ENCODE data around the gene PPARG.
A peak's percentile ranks its signal among the peaks of the same experiment; 100 is the strongest.
"Not testable (repeated sequence)": the region's sequence is repeated elsewhere in the genome, so short reads cannot be mapped to it uniquely, and the experiment has no call there.

The PPARG gene

GRCh38 chr3:12268049-12268735 lies 20.7 kb upstream of the PPARG start:
- Mint-ChIP-seq H3K27me3 (peaks cover 28% of the 10 kb centered on the region), H3K9me3 (no peaks in the 10 kb centered on the region), H3K4me1 (ENCODE audit: low read depth) (no peaks in the 10 kb centered on the region), H3K36me3 (ENCODE audit: low read depth) (no peaks in the 10 kb centered on the region), H3K4me3 (no peak overlapping the region), H3K27ac (no peak overlapping the region)
- no peak for DNase-seq

DNA sequence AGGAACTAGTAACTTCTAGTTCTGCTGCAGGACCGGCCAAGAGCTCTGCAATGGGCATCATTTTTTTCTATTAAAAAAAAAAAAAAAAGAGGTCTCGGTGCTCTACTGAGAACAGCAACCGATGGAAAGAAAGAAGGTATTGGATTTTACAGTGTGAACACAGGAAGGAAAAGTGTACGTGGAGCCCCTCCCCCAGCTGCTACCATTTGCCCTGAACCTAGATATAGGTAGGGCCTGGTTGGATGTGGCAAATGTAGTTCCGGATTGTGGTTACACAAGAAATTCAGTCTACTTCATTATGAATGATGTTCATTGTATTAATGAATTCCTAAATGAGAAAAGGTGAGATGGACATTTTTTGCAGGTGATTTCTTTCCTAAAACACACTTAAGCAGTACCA lies 17.9 kb upstream of the PPARG start:
- Mint-ChIP-seq H3K4me1 (ENCODE audit: low read depth) (no peaks in the 10 kb centered on the region), H3K4me3 (no peak overlapping the region), H3K9me3 (no peaks in the 10 kb centered on the region), H3K27me3 (peaks cover 21% of the 10 kb centered on the region), H3K36me3 (ENCODE audit: low read depth) (no peaks in the 10 kb centered on the region), H3K27ac (no peak overlapping the region)
- DNase-seq, result no peak

- H3K9me3 Mint-ChIP-seq, result no peaks in the 10 kb centered on the region
- no peaks in the 10 kb centered on the region for H3K36me3 Mint-ChIP-seq (ENCODE audit: low read depth)
- no peak overlapping the region for H3K4me3 Mint-ChIP-seq
- H3K4me1 Mint-ChIP-seq (ENCODE audit: low read depth), result no peaks in the 10 kb centered on the region
- DNase-seq, result no peak
- H3K27me3 Mint-ChIP-seq, result peaks cover 23% of the 10 kb centered on the region
- H3K27ac Mint-ChIP-seq, result no peak overlapping the region
These were observed 15.7 kb upstream of the PPARG start for GRCh38 chr3:12273045-12273695.

- Mint-ChIP-seq H3K27me3 (peaks cover 43% of the 10 kb centered on the region), H3K4me3 (no peak overlapping the region), H3K4me1 (ENCODE audit: low read depth) (no peaks in the 10 kb centered on the region), H3K27ac (no peak overlapping the region), H3K9me3 (no peaks in the 10 kb centered on the region), H3K36me3 (ENCODE audit: low read depth) (no peaks in the 10 kb centered on the region)
- DNase-seq, result no peak
These were observed 12.8 kb upstream of the PPARG start for GRCh38 chr3:12275974-12276650.

GRCh38 chr3:12276827-12277226 lies 12.0 kb upstream of the PPARG start:
- H3K36me3 Mint-ChIP-seq (ENCODE audit: low read depth); H3K4me3 Mint-ChIP-seq; DNase-seq; H3K27ac Mint-ChIP-seq; H3K9me3 Mint-ChIP-seq; H3K4me1 Mint-ChIP-seq (ENCODE audit: low read depth): not testable (repeated sequence)
- peaks cover 47% of the 10 kb centered on the region for H3K27me3 Mint-ChIP-seq

DNA sequence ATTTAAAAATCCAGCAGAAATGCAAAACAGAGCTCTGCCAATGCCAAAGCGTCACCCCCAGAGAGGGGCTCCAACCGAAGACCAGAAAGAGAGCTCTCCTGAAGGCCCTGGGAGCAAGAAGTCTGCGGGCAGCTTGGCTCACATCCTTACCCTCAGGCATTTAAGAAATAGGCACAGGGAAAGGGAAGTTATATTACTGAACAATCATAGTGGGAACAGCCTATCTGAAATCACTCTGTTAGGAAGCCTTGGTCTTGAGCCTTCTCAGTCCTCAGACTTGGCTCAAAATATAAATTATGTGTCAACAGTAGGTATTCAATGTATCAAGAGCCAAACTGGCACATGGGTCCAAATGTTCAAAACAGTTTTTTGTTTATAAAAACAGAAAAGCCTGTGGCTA lies 10.3 kb upstream of the PPARG start:
- H3K9me3 Mint-ChIP-seq, result no peaks in the 10 kb centered on the region

DNA sequence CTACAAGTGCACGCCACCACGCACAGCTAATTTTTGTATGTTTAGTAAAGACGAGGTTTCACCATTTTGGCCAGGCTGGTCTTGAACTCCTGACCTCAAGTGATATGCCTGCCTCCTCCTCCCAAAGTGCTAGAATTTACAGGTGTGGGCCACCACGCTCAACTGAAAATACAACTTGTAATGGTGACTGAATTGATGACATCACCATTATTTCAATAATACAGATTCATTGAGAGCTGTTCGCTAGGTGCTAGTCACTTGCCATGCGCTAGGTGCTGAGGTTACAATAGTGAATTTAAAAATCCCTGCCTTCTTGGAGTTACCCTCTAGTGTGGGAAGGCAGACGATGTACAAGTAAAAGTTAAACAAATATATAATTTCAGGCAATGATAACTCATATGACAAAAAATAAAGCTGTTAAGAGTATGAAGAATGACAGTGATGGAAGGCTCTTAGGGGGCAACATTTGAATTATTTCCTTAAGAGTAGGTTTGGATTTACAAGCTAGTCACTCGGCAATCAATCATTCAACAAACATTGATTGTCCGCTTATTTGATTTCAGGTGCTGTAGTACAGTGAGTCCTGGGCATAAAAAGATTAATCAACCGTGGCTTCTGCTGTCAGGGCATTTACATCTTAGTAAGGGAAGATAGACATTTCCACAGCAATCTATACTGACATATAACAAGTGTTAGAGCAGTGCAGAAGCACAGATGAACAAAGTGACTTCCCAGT lies 9.1 kb upstream of the PPARG start:
- peaks cover 44% of the 10 kb centered on the region for H3K27me3 Mint-ChIP-seq
- DNase-seq, result no peak

More for the DNA sequence above, 10.3 kb upstream of the PPARG start:
- H3K4me1 Mint-ChIP-seq (ENCODE audit: low read depth), result no peaks in the 10 kb centered on the region
- H3K36me3 Mint-ChIP-seq (ENCODE audit: low read depth), result no peaks in the 10 kb centered on the region
- H3K4me3 Mint-ChIP-seq, result no peak overlapping the region
- H3K27ac Mint-ChIP-seq, result no peak overlapping the region
- peaks cover 35% of the 10 kb centered on the region for H3K27me3 Mint-ChIP-seq
- no peak for DNase-seq

GRCh38 chr3:12280357-12280806 lies 8.5 kb upstream of the PPARG start:
- Mint-ChIP-seq H3K4me1 (ENCODE audit: low read depth) (no peaks in the 10 kb centered on the region), H3K27ac (no peak overlapping the region), H3K4me3 (no peak overlapping the region), H3K27me3 (peaks cover 50% of the 10 kb centered on the region), H3K36me3 (ENCODE audit: low read depth) (no peaks in the 10 kb centered on the region), H3K9me3 (peaks cover 3% of the 10 kb centered on the region)
- no peak for DNase-seq

More for the DNA sequence above, 9.1 kb upstream of the PPARG start:
- Mint-ChIP-seq H3K36me3 (ENCODE audit: low read depth) (no peaks in the 10 kb centered on the region), H3K4me3 (no peak overlapping the region), H3K27ac (no peak overlapping the region), H3K9me3 (no peaks in the 10 kb centered on the region), H3K4me1 (ENCODE audit: low read depth) (no peaks in the 10 kb centered on the region)

- Mint-ChIP-seq H3K36me3 (ENCODE audit: low read depth) (no peaks in the 10 kb centered on the region), H3K9me3 (peaks cover 6% of the 10 kb centered on the region), H3K27me3 (peaks cover 66% of the 10 kb centered on the region), H3K27ac (no peak overlapping the region), H3K4me1 (ENCODE audit: low read depth) (peaks cover 12% of the 10 kb centered on the region), H3K4me3 (no peak overlapping the region)
- DNase-seq, result no peak
These were observed 4.3 kb upstream of the PPARG start for GRCh38 chr3:12284591-12284990.

GRCh38 chr3:12285003-12285555 lies 3.8 kb upstream of the PPARG start:
- DNase-seq, result no peak
- H3K27ac Mint-ChIP-seq, result no peak overlapping the region
- H3K36me3 Mint-ChIP-seq (ENCODE audit: low read depth), result no peaks in the 10 kb centered on the region
- H3K4me1 Mint-ChIP-seq (ENCODE audit: low read depth), result peaks cover 12% of the 10 kb centered on the region
- H3K9me3 Mint-ChIP-seq, result peaks cover 6% of the 10 kb centered on the region
- H3K27me3 Mint-ChIP-seq, result peaks cover 66% of the 10 kb centered on the region
- H3K4me3 Mint-ChIP-seq, result no peak overlapping the region

DNA sequence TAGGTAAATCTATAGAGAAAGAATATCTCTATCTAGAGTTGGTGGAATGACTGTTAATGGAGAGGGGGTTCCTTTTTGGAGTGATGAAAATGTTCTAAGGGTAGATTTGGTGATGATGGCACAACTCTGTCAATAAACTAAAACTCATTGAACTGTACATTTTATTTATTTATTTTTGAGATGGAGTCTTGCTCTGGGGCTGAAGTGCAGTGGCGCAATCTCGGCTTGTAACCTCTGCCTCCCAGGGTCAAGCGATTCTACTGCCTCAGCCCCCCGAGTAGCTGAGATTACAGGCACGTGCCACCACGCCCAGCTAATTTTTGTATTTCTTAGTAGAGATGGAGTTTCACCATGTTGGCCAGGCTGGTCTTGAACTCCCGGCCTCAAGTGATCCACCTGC lies 3.1 kb upstream of the PPARG start:
- H3K4me3 Mint-ChIP-seq, H3K9me3 Mint-ChIP-seq: not testable (repeated sequence)
- peaks cover 60% of the 10 kb centered on the region for H3K27me3 Mint-ChIP-seq

GRCh38 chr3:12286504-12286903 lies 2.4 kb upstream of the PPARG start:
- Mint-ChIP-seq H3K36me3 (ENCODE audit: low read depth) (no peaks in the 10 kb centered on the region), H3K4me3 (no peak overlapping the region), H3K27me3 (peaks cover 64% of the 10 kb centered on the region)

More for the DNA sequence above, 3.1 kb upstream of the PPARG start:
- peaks cover 12% of the 10 kb centered on the region for H3K4me1 Mint-ChIP-seq (ENCODE audit: low read depth)
- H3K36me3 Mint-ChIP-seq (ENCODE audit: low read depth); DNase-seq; H3K27ac Mint-ChIP-seq: not testable (repeated sequence)

DNA sequence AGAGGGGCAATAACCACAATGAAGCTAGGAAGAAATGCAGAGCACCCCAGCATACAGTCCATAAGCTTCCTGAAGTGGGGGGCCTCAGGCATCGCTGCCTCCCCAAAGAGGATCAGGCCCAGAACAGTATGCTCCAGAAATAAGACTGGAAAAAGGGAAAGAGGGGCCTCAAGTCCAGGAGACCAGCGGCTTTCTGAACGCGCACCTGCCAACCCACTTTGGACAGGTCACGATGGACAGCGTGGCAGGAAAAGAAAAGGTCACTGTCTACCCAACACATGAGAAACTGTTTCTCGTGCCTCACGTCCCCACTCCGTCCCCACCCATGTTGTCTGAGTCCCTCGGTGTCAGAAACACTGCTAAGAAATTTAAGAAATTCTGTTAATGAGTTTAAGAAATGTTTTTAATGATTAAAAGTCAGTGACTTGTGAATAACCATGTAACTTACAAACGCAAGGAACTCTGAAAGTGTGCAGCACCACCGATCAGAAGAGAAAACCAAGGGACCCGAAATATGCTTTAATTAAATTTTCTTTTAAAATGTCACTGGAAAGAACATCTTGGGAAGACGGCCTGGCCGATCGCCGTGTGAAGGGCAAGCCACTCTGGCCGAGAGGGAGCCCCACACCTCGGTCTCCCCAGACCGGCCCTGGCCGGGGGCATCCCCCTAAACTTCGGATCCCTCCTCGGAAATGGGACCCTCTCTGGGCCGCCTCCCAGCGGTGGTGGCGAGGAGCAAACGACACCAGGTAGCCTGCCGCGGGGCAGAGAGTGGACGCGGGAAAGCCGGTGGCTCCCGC lies 1.7 kb upstream of the PPARG start:
- Mint-ChIP-seq H3K9me3 (peaks cover 6% of the 10 kb centered on the region), H3K4me1 (ENCODE audit: low read depth) (peaks cover 12% of the 10 kb centered on the region), H3K27me3 (peaks cover 61% of the 10 kb centered on the region), H3K4me3 (peak overlapping the region; percentile 57), H3K27ac (no peak overlapping the region), H3K36me3 (ENCODE audit: low read depth) (no peaks in the 10 kb centered on the region)
- DNase-seq, result no peak

More at GRCh38 chr3:12286504-12286903, 2.4 kb upstream of the PPARG start:
- DNase-seq, result no peak
- Mint-ChIP-seq H3K27ac (no peak overlapping the region), H3K4me1 (ENCODE audit: low read depth) (peaks cover 12% of the 10 kb centered on the region), H3K9me3 (peaks cover 6% of the 10 kb centered on the region)
